OCI-LY1 (cell line): ENCODE measurements around the gene IRF4.

Experiments
- H2AFZ ChIP-seq: fragments of 200-600 bp; sonication (generic), shearing (Covaris generic); 2 replicates; pipeline ENCODE4 v1.6.0; 2014; ENCODE audit warnings: antibody characterized with exemption, mild to moderate bottlenecking, low read length
- H3F3A ChIP-seq: fragments of 200-600 bp; sonication (generic), shearing (Covaris generic); 2 replicates; pipeline ENCODE4 v1.6.0; 2014; ENCODE audit warnings: mild to moderate bottlenecking, antibody characterized with exemption, low read length, moderate library complexity; ENCODE audit not compliant: insufficient read depth
- H3K27ac ChIP-seq: fragments of 200-600 bp; sonication (generic); 2 replicates; pipeline ENCODE4 v1.5.1; 2014; ENCODE audit warnings: low read length, mixed run types, mild to moderate bottlenecking, low read depth; ENCODE audit not compliant: poor library complexity, severe bottlenecking
- H3K27me3 ChIP-seq: fragments of 200-600 bp; sonication (generic); 2 replicates; pipeline ENCODE4 v1.6.0; 2014; ENCODE audit warnings: antibody characterized with exemption, mild to moderate bottlenecking, low read length, moderate library complexity; ENCODE audit not compliant: insufficient read depth
- H3K36me3 ChIP-seq: fragments of 200-600 bp; sonication (generic); 2 replicates; pipeline ENCODE4 v1.6.1; 2014; ENCODE audit warnings: mild to moderate bottlenecking, antibody characterized with exemption, low read length, moderate library complexity, mixed read lengths; ENCODE audit not compliant: insufficient read depth
- H3K4me1 ChIP-seq: fragments of 200-600 bp; sonication (generic); 2 replicates; pipeline ENCODE4 v1.5.1; 2014; ENCODE audit warnings: mild to moderate bottlenecking, low read length, moderate library complexity; ENCODE audit not compliant: insufficient read depth, severe bottlenecking
- H3K4me2 ChIP-seq: fragments of 200-600 bp; sonication (generic), shearing (Covaris generic); 2 replicates; pipeline ENCODE4 v1.6.1; 2014; ENCODE audit warnings: low read length
- H3K4me3 ChIP-seq: fragments of 200-600 bp; sonication (generic); 2 replicates; pipeline ENCODE4 v1.5.1; 2014; ENCODE audit warnings: low read length, low read depth, mild to moderate bottlenecking, mixed read lengths; ENCODE audit not compliant: poor library complexity, severe bottlenecking
- H3K79me2 ChIP-seq: fragments of 200-600 bp; shearing (Covaris generic); 2 replicates; pipeline ENCODE4 v1.6.1; 2016; ENCODE audit warnings: mixed run types, low read length, mixed read lengths; ENCODE audit not compliant: insufficient read depth
- H3K9ac ChIP-seq: fragments of 200-600 bp; sonication (generic), shearing (Covaris generic); 2 replicates; pipeline ENCODE4 v1.6.1; 2014; ENCODE audit warnings: mild to moderate bottlenecking, low read length, mixed read lengths
- H3K9me2 ChIP-seq: fragments of 200-600 bp; sonication (generic), shearing (Covaris generic); 2 replicates; pipeline ENCODE4 v1.6.1; 2014; ENCODE audit warnings: low read depth, mild to moderate bottlenecking, low read length, mixed read lengths
- H3K9me3 ChIP-seq: fragments of 200-600 bp; shearing (Covaris generic); 2 replicates; pipeline ENCODE4 v1.6.1; 2014; ENCODE audit warnings: low read length, mixed read lengths
- H4K20me1 ChIP-seq: fragments of 200-600 bp; sonication (generic), shearing (Covaris generic); 2 replicates; pipeline ENCODE4 v1.6.0; 2016; ENCODE audit warnings: mild to moderate bottlenecking, low read length; ENCODE audit not compliant: insufficient read depth
- CTCF ChIP-seq: fragments of 200-600 bp; sonication (generic), shearing (Covaris generic); IDR thresholded peaks from 2 replicates; pipeline ENCODE4 v1.5.1; 2017; ENCODE audit warnings: mild to moderate bottlenecking, antibody characterized with exemption, low read length, moderate library complexity, mixed read lengths
- EZH2 ChIP-seq: fragments of 200-600 bp; sonication (generic), shearing (Covaris generic); IDR thresholded peaks from 2 replicates; pipeline ENCODE4 v1.8.0; 2017; ENCODE audit warnings: borderline replicate concordance, mixed run types, mild to moderate bottlenecking, antibody characterized with exemption, low read length, moderate library complexity, mixed read lengths

Gene IRF4

GRCh38 chr6:345747-346385 lies 45.7 kb upstream of the IRF4 start:
- no peaks in the 10 kb centered on the region for H3K79me2 ChIP-seq

GRCh38 chr6:346386-347030 lies 45.0 kb upstream of the IRF4 start:
- Histone ChIP-seq H4K20me1 (no peaks in the 10 kb centered on the region), H3K79me2 (no peaks in the 10 kb centered on the region), H3K4me1 (peaks cover 39% of the 10 kb centered on the region), H3F3A (no peaks in the 10 kb centered on the region), H3K27me3 (no peaks in the 10 kb centered on the region), H3K27ac (peak overlapping the region; percentile 47), H3K9me2 (no peaks in the 10 kb centered on the region), H3K36me3 (no peaks in the 10 kb centered on the region), H3K9ac (no peak overlapping the region), H3K4me2 (no peak overlapping the region; the same call in 1 of the 2 replicates), H3K4me3 (no peak overlapping the region), H2AFZ (no peak overlapping the region), H3K9me3 (no peaks in the 10 kb centered on the region)
- TF ChIP-seq EZH2 = no peak
- TF ChIP-seq CTCF = no peak

More at GRCh38 chr6:345747-346385, 45.7 kb upstream of the IRF4 start:
- Histone ChIP-seq H3K4me2 (no peak overlapping the region), H2AFZ (no peak overlapping the region), H3K4me3 (no peak overlapping the region), H3K9ac (no peak overlapping the region), H3K36me3 (no peaks in the 10 kb centered on the region), H3K9me3 (no peaks in the 10 kb centered on the region), H3K27ac (no peak overlapping the region), H3K27me3 (no peaks in the 10 kb centered on the region), H3F3A (no peaks in the 10 kb centered on the region), H4K20me1 (no peaks in the 10 kb centered on the region), H3K9me2 (no peaks in the 10 kb centered on the region), H3K4me1 (peaks cover 37% of the 10 kb centered on the region)
- TF ChIP-seq EZH2 (no peak), CTCF (no peak)

DNA sequence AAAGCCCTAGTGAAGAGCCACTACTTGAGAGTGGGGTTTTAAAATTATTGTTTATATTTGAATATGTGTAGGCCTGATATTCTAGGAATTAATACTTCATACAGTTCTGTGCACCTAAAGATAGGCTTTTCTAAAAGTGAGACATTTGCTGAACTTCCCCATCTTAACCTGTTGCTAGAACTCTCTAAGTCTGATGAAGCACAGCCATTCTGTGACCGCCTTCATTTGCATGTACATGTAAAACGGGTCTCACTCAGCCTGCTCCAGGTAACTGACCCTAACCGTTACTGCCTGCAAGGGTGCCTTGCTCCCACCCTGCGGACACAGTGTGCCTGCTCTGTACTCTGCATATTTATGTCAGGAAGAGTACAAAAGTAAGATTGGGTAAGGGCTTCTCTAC lies 44.3 kb upstream of the IRF4 start:
- no peaks in the 10 kb centered on the region for H3F3A ChIP-seq
- H3K79me2 ChIP-seq = no peaks in the 10 kb centered on the region
- H2AFZ ChIP-seq = no peak overlapping the region
- H3K27ac ChIP-seq = peak overlapping the region; percentile 47
- no peaks in the 10 kb centered on the region for H3K36me3 ChIP-seq
- H3K27me3 ChIP-seq = no peaks in the 10 kb centered on the region
- H3K9me2 ChIP-seq = no peaks in the 10 kb centered on the region
- H3K4me3 ChIP-seq = no peak overlapping the region
- no peaks in the 10 kb centered on the region for H3K9me3 ChIP-seq
- TF ChIP-seq EZH2 = no peak
- peak; percentile 22; the same call in 1 of the 2 replicates for TF ChIP-seq CTCF
- 0 out of 2 replicates have a peak overlapping the region, but pooled peaks have one; percentile 14 for H3K9ac ChIP-seq
- H3K4me2 ChIP-seq = peak overlapping the region; percentile 28
- no peaks in the 10 kb centered on the region for H4K20me1 ChIP-seq
- H3K4me1 ChIP-seq = peaks cover 46% of the 10 kb centered on the region
